ENCODE measurements around the gene CENPO. TPM values are rescaled to one million over a fixed set of nuclear protein-coding genes. Genes with fewer than 3 reads are reported as not detected.
"Not testable (repeated sequence)": the region's sequence is repeated elsewhere in the genome, so short reads cannot be mapped to it uniquely, and the experiment has no call there.

CENPO gene
- total RNA-seq, 3 donors from 2014 or later: 20.3 to 28.4 (median 28.0) TPM

- no peaks in the 10 kb centered on the region for H3K9me3 Mint-ChIP-seq
Measured at GRCh38 chr2:24833821-24834732, 40.9 kb downstream of the CENPO start.

DNA sequence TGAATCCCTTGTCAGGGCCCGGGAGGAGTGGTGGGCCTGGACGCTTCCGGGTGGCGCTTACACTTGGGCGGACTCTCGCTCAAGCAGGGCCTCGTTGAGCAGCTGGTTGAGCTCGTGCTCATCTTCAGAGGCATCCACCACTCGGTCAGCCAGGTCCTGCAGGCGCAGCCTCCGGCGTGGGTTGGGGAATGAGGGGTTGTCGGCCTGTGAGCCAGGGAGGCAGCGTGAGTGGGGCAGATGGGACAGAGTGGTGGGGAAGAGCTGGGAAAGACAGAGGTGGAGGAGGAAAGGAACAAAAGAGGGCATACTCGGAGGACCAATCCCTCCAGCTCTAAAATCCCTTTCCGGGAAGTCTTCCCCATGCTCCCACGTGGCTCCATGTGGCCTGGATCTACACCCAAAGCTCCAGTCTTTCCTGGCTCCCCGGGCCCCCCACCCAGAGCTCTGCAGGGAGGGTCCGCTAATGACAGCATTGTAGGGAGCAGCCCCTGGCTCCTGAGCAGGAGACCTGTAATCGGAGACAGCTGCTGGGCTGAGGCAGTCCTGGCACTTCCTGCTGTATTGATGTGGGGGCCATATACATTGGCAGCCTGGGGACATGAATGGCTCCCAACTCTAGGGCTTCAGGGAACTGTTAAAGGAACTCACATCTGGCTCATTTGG lies 41.6 kb downstream of the CENPO start:
- DNase-seq (no peak), ATAC-seq (no peak)
- Mint-ChIP-seq H3K27me3 (ENCODE audit: low read depth) (no peaks in the 10 kb centered on the region), H3K36me3 (ENCODE audit: insufficient read depth) (peaks cover 19% of the 10 kb centered on the region), H3K9me3 (no peaks in the 10 kb centered on the region), H3K4me1 (ENCODE audit: low read depth) (no peaks in the 10 kb centered on the region), H3K4me3 (no peak overlapping the region)

More at GRCh38 chr2:24833821-24834732, 40.9 kb downstream of the CENPO start:
- Mint-ChIP-seq H3K4me1 (ENCODE audit: low read depth) (no peaks in the 10 kb centered on the region), H3K27me3 (ENCODE audit: low read depth) (no peaks in the 10 kb centered on the region), H3K4me3 (no peak overlapping the region), H3K36me3 (ENCODE audit: insufficient read depth) (peaks cover 19% of the 10 kb centered on the region)
- ATAC-seq (no peak), DNase-seq (no peak)

DNA sequence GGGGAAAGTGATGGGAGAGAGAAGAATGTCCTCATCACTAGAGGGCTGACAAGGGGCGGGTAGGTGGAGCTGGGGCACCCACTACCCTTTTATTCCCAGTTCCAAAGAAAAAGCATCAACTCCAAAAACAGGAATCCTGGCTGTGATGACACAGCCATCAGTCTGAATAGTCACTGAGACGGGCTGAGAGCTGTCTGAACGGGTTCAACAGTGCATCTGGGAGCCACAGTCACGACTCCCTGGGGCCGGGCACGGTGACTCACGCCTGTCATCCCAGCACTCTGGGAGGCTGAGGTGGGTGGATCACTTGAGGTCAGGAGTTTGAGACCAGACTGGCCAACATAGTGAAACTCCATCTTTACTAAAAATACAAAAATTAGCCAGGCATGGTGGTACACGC lies 42.2 kb downstream of the CENPO start:
- H3K27me3 Mint-ChIP-seq (ENCODE audit: low read depth); H3K4me3 Mint-ChIP-seq; H3K4me1 Mint-ChIP-seq (ENCODE audit: low read depth); DNase-seq; ATAC-seq; H3K9me3 Mint-ChIP-seq: not testable (repeated sequence)
- H3K36me3 Mint-ChIP-seq (ENCODE audit: insufficient read depth): peaks cover 19% of the 10 kb centered on the region

DNA sequence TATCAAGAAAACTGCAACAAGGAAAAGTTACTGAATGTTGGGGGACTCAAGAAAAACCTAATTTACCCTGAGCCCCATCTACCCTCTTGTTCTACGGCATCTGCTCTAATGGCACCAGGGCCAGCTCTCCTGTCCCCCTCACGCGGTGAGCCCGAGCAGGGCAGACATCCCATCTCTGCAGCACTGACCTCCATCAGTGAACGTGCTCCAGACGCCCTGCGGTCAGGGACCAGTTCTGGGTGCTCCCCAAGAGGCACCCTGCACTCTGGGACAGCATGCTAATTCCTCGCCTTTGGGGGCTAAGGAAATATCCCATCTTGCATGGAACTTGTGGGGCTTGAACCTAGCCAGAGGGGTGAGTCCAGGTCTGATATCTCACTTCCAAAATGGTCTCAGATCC lies 43.0 kb downstream of the CENPO start:
- H3K36me3 Mint-ChIP-seq (ENCODE audit: insufficient read depth): peaks cover 19% of the 10 kb centered on the region
- H3K9me3 Mint-ChIP-seq: no peaks in the 10 kb centered on the region
- DNase-seq: no peak
- no peak for ATAC-seq
- no peaks in the 10 kb centered on the region for H3K4me1 Mint-ChIP-seq (ENCODE audit: low read depth)
- no peak overlapping the region for H3K4me3 Mint-ChIP-seq
- no peaks in the 10 kb centered on the region for H3K27me3 Mint-ChIP-seq (ENCODE audit: low read depth)

DNA sequence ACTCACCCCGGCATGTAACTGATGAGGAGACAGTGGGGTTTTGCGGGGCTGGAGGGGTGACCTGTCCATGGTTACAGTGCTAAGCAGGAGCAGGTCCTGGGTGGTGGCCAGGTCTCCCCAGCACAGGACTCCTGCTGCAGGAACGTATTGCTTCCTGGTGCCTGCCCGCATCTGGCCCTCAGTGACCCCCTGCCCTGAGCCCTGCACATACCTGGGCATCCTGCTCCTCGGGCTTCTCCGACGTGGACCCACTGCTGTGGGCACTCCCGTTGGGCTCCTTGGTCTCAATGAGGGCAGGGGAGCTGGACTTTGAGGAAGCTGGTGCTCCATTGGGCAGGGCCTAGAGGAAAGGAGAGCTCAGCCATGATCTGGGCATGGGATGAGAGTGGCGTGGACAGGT lies 43.5 kb downstream of the CENPO start:
- Mint-ChIP-seq H3K4me3 (no peak overlapping the region), H3K27me3 (ENCODE audit: low read depth) (no peaks in the 10 kb centered on the region), H3K36me3 (ENCODE audit: insufficient read depth) (peaks cover 19% of the 10 kb centered on the region), H3K4me1 (ENCODE audit: low read depth) (no peaks in the 10 kb centered on the region), H3K9me3 (no peaks in the 10 kb centered on the region)
- ATAC-seq (no peak), DNase-seq (no peak)

- no peaks in the 10 kb centered on the region for H3K9me3 Mint-ChIP-seq
- no peak overlapping the region for H3K4me3 Mint-ChIP-seq
- peaks cover 19% of the 10 kb centered on the region for H3K36me3 Mint-ChIP-seq (ENCODE audit: insufficient read depth)
- no peaks in the 10 kb centered on the region for H3K4me1 Mint-ChIP-seq (ENCODE audit: low read depth)
- ATAC-seq (no peak), DNase-seq (no peak)
- H3K27me3 Mint-ChIP-seq (ENCODE audit: low read depth): no peaks in the 10 kb centered on the region
Measured at GRCh38 chr2:24837996-24838513, 44.8 kb downstream of the CENPO start.

DNA sequence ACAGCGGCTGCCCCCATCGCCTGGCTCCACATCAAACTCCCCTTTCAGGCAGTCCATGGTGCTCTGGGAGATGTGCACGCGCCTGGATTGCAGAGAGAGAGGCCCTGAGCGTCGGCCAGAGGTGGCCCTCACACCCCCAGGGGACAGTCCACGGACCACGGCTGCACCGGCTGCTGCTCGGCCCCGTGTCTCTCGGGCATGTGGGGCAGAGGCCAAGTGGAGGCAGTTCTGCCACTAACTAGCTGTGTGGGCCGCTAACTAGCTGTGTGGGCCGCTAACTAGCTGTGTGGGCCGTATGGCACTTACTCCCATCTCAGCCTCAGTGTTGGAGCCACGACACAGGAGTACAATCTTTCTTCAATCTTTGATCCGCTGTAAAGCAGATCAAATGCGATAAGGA lies 45.3 kb downstream of the CENPO start:
- DNase-seq (no peak), ATAC-seq (no peak)
- Mint-ChIP-seq H3K27me3 (ENCODE audit: low read depth) (no peaks in the 10 kb centered on the region), H3K4me1 (ENCODE audit: low read depth) (no peaks in the 10 kb centered on the region), H3K36me3 (ENCODE audit: insufficient read depth) (peaks cover 19% of the 10 kb centered on the region), H3K9me3 (no peaks in the 10 kb centered on the region), H3K4me3 (no peak overlapping the region)

GRCh38 chr2:24839729-24840128 lies 46.5 kb downstream of the CENPO start:
- Mint-ChIP-seq H3K4me1 (ENCODE audit: low read depth) (no peaks in the 10 kb centered on the region), H3K9me3 (no peaks in the 10 kb centered on the region), H3K4me3 (no peak overlapping the region), H3K36me3 (ENCODE audit: insufficient read depth) (peaks cover 19% of the 10 kb centered on the region), H3K27me3 (ENCODE audit: low read depth) (no peaks in the 10 kb centered on the region)
- DNase-seq (no peak), ATAC-seq (no peak)

DNA sequence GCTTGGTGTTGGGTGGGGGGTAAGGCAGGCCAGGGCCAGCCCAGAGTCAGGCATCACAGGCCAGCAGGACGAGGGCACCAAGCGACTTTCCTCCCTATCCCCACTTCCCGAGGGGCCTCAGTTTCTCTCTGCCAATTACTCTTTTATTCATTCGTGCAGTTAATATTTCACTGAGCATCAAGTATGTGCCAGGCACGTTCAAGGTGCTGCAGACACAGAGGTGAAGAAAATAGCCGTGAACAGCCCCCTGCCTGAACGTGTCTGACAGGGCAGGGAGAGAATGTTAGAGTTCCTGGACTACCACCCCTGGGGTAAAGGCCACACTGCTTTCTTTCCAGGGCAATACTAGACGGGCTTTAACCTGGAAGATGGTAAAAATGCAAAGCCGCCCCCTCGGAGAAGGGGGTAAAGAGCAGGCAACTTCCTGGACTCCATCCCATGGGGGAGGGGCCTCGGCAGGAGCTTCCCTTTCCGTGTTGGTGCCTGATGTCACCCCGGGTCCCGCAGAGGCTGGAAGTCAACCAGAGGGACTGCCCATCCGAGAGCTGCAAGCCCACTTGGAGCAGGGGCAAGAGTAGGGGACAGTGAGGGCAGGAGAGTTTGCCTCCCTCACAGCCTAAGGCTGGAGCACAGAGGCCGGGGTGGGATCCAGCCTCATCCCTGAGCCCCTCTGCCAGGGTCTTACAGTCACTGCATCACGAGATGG lies 47.1 kb downstream of the CENPO start:
- DNase-seq (no peak), ATAC-seq (no peak)
- Mint-ChIP-seq H3K27me3 (ENCODE audit: low read depth) (no peaks in the 10 kb centered on the region), H3K9me3 (no peaks in the 10 kb centered on the region), H3K4me1 (ENCODE audit: low read depth) (no peaks in the 10 kb centered on the region), H3K36me3 (ENCODE audit: insufficient read depth) (peaks cover 16% of the 10 kb centered on the region), H3K4me3 (no peak overlapping the region)

DNA sequence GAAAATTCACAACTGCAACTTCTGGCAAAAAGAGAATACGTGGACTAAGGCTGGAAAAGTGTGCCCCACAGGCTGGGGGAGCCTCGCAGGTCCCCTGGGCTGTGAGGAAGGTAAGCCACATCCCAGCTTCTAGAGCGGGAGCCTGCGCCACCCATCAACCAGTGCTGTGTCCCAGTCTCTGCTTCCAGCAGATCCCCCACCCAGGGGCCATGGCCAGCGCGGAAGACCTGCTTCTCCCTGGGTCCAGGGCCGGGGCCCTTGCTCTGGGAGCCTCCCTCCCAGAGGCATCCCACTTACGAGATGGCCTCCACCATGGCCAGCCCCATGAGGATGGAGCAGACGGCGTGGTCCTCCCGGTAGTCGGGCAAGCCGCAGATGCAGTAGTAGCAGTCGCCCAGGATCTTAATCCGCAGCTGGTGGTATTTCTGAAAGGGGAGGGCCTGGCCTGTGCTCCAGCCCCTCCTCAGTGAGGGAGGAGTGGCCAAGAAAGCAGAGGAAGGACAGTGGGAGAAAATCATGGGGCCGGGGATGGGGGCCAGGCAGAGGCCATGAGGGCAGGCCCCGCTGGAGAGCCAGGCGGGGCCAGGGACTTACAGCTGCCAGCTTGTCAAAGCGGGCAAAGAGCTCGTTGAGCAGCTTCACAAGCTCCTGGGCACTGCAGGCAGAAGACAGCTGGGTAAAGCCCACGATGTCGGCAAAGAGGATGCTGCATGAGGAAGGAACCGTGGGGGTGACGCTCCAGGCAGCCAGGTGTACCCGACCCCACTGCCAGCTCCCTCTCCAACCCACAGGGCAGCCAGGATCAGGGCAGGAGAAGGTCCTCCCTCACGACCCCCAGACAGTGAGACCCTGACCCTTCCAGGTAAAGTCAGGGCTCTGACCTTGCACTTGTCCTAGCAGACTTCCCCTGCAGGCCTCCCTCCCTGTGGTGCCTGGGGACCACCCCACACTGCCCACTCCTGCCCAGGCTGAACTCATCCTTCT lies 48.0 kb downstream of the CENPO start:
- ATAC-seq (no peak), DNase-seq (no peak)
- Mint-ChIP-seq H3K9me3 (no peaks in the 10 kb centered on the region), H3K4me3 (no peak overlapping the region), H3K4me1 (ENCODE audit: low read depth) (no peaks in the 10 kb centered on the region), H3K36me3 (ENCODE audit: insufficient read depth) (peaks cover 11% of the 10 kb centered on the region), H3K27me3 (ENCODE audit: low read depth) (no peaks in the 10 kb centered on the region)

GRCh38 chr2:24842081-24843050 lies 49.1 kb downstream of the CENPO start:
- peaks cover 2% of the 10 kb centered on the region for H3K36me3 Mint-ChIP-seq (ENCODE audit: insufficient read depth)
- H3K9me3 Mint-ChIP-seq: no peaks in the 10 kb centered on the region
- H3K27me3 Mint-ChIP-seq (ENCODE audit: low read depth): no peaks in the 10 kb centered on the region
- no peak overlapping the region for H3K4me3 Mint-ChIP-seq
- DNase-seq: no peak
- no peak for ATAC-seq
- no peaks in the 10 kb centered on the region for H3K4me1 Mint-ChIP-seq (ENCODE audit: low read depth)

DNA sequence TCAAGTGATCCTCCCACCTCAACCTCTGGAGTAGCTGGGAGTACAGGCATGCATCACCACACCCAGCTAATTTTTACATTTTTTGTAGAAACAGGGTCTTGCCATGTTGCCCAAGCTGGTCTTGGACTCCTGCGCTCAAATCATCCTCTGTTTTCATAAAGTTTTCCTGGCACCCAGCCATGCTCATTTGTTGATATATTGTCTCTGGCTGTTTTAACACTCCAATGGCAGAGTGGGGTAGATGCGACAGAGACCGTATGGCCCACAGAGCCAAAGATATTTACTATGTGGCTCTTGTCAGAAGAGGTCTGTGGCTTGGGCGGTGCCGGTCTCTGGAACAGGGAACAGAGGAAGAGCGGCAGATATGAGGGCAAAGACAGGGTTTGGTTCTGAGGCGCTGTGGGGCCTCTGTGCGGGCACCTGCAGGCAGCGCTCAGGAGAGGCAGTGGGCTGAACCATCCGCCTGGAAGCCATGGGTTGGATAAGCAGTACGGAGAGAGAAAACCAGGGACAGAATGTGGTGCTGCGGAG lies 50.2 kb downstream of the CENPO start:
- H3K4me1 Mint-ChIP-seq (ENCODE audit: low read depth): no peaks in the 10 kb centered on the region
- no peak overlapping the region for H3K4me3 Mint-ChIP-seq
- H3K9me3 Mint-ChIP-seq: no peaks in the 10 kb centered on the region
- no peaks in the 10 kb centered on the region for H3K27me3 Mint-ChIP-seq (ENCODE audit: low read depth)
- DNase-seq (no peak), ATAC-seq (no peak)
- peaks cover 2% of the 10 kb centered on the region for H3K36me3 Mint-ChIP-seq (ENCODE audit: insufficient read depth)

All from activated T-cell treated with anti-CD3 and anti-CD28 coated beads, Interleukin-2, amount 50 U/mL, for 4 hours (primary cell).